Tibial artery (tissue), 4 donors: ENCODE data around the gene MPLKIP.

Source experiments
- DNase-seq, 2 donors: peaks; one replicate each; pipeline ENCODE4 v3.0.0-alpha.2; 2019
- H3K27ac ChIP-seq, 2 donors: fragments of 200-600 bp; sonication (generic) in 1 of 2; 1 replicate in 1 of 2; 2 replicates in 1 of 2; pipeline ENCODE4 v1.5.1; 2018 to 2019; ENCODE audit warnings: mild to moderate bottlenecking in 1 of 2
- H3K27me3 ChIP-seq, 2 donors: fragments of 200-600 bp; sonication (generic) in 1 of 2; one replicate each; pipeline versions ENCODE4 v1.5.1 to v1.6.0; 2016 to 2019
- H3K36me3 ChIP-seq, 3 donors: fragments of 200-600 bp; sonication (generic) in 2 of 3; one replicate each; pipeline ENCODE4 v1.5.1; 2016 to 2019; ENCODE audit warnings: mild to moderate bottlenecking in 2 of 3
- H3K4me1 ChIP-seq, 4 donors: fragments of 200-600 bp; sonication (generic) in 2 of 4; 1 replicate in 3 of 4; 2 replicates in 1 of 4; pipeline ENCODE4 v1.5.1; 2016 to 2019
- H3K4me3 ChIP-seq, 2 donors: fragments of 200-600 bp; sonication (generic) in 1 of 2; 1 replicate in 1 of 2; 2 replicates in 1 of 2; pipeline ENCODE4 v1.5.1; 2018 to 2019; ENCODE audit warnings: mild to moderate bottlenecking in 2 of 2
- H3K9me3 ChIP-seq, 3 donors: fragments of 200-600 bp; sonication (generic) in 1 of 3; one replicate each; pipeline ENCODE4 v1.5.1; 2016 to 2019
- intact Hi-C: fragments of 100-400 bp; cut with DNase I; formaldehyde crosslinking; loops from one replicate; pipeline ENCODE4 v1.15.0; 2023; ENCODE audit warnings: low total_unique reads
- TF ChIP-seq, protein P1 (sequence below), 2 experiments: fragments of 200-600 bp in 1 of 2; fragments of 450-650 bp in 1 of 2; IDR thresholded peaks; one replicate each; pipeline ENCODE4 v1.5.1; 2017 to 2019; ENCODE audit warnings: antibody characterized with exemption in 2 of 2, mild to moderate bottlenecking in 1 of 2, moderate library complexity in 1 of 2

Gene MPLKIP

DNA sequence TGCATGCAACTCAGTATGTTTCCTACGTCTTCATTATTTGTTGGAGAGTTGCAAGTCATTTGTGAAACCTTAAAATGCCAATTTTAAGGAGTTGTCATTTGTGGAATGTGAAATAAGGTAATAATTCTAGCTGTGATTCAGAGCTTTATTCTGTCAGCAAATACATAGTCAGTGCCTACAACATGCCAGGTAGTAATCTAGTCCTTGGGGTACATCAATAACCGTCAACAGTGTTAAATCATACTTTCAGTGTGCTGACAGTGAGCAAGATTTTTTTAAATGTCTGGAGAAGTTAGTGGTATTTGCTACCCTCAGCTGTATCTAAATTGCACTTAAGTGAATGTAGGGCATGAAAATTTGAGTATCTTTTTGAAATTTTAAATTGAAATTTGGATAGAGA, 36.7 kb downstream of the MPLKIP start:
- intact Hi-C loops = no loop called here
- Histone ChIP-seq H3K27me3 (no peaks in the 10 kb centered on the region), H3K4me3 (no peak overlapping the region), H3K27ac (peak overlapping the region in 1 of 2 donors; percentile 4), H3K4me1 (peaks cover 0 to 60% (median 7%) of the 10 kb centered on the region in 4 donors), H3K36me3 (peaks cover 16 to 33% (median 23%) of the 10 kb centered on the region in 3 donors), H3K9me3 (no peaks in the 10 kb centered on the region)
- no peak for DNase-seq
- TF ChIP-seq, protein P1, sequence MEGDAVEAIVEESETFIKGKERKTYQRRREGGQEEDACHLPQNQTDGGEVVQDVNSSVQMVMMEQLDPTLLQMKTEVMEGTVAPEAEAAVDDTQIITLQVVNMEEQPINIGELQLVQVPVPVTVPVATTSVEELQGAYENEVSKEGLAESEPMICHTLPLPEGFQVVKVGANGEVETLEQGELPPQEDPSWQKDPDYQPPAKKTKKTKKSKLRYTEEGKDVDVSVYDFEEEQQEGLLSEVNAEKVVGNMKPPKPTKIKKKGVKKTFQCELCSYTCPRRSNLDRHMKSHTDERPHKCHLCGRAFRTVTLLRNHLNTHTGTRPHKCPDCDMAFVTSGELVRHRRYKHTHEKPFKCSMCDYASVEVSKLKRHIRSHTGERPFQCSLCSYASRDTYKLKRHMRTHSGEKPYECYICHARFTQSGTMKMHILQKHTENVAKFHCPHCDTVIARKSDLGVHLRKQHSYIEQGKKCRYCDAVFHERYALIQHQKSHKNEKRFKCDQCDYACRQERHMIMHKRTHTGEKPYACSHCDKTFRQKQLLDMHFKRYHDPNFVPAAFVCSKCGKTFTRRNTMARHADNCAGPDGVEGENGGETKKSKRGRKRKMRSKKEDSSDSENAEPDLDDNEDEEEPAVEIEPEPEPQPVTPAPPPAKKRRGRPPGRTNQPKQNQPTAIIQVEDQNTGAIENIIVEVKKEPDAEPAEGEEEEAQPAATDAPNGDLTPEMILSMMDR (IDR thresholded peaks at IDR 0.05) = no peak

DNA sequence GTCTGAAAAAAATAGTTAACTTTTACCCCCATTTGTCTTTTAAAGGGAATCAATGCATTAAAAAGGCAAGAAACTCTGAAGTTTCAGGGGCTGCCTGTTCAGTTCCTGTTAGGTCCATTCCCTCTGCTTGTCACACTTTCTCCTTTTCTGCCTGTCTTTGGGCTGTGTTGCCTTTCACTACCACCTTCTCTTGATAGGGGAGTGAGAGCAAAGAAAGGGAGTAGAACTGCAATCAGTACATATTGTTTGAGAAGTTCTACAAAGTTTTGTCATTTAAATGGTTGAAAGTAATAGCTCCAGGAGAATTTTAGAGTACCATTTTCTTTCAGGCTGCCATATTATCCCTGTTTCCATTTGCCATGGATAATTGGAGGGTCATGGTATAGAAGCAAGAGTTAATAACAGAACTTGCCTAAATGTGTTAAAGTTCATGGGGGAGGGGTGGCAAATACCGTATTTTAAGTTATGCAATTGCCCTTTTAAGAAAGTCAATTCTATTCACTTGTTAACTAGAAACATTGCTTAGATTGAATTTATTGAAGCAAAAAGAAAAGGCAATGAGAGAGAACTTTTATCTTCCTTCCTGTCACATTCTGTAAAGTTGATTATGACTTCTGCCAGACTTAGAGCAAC, 38.6 kb downstream of the MPLKIP start:
- Histone ChIP-seq H3K4me3 (no peak overlapping the region), H3K36me3 (peaks cover 17 to 37% (median 31%) of the 10 kb centered on the region in 3 donors), H3K9me3 (no peaks in the 10 kb centered on the region), H3K27ac (no peak overlapping the region), H3K4me1 (peaks cover 0 to 45% (median 5%) of the 10 kb centered on the region in 4 donors), H3K27me3 (no peaks in the 10 kb centered on the region)
- intact Hi-C loops = no loop called here
- TF ChIP-seq, protein P1 (IDR thresholded peaks at IDR 0.05) = no peak
- no peak for DNase-seq

DNA sequence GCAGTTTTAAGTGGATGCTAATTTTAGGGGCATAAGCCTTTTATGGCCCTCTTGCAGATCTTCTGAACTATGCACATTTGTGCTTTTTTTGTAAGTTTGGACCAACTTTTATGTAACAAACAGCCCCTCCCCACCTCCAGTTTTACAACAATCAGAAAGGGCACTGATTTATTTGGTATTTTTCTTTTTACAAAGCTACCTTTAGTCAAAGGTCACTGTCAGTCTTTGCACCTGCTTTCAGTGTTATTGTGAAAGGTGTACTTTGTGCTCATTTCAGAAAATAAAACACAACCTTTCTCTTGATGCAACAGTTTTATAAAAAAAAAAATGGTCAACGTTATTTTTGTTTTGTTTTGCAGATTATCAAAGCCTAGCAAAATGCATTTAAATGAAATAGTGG, 39.2 kb downstream of the MPLKIP start:
- Histone ChIP-seq H3K9me3 (no peaks in the 10 kb centered on the region), H3K4me1 (peaks cover 0 to 43% (median 5%) of the 10 kb centered on the region in 4 donors), H3K4me3 (no peak overlapping the region), H3K36me3 (peaks cover 17 to 43% (median 36%) of the 10 kb centered on the region in 3 donors), H3K27me3 (no peaks in the 10 kb centered on the region), H3K27ac (no peak overlapping the region)
- intact Hi-C loops = no loop called here
- no peak for DNase-seq
- TF ChIP-seq, protein P1 (IDR thresholded peaks at IDR 0.05) = no peak

DNA sequence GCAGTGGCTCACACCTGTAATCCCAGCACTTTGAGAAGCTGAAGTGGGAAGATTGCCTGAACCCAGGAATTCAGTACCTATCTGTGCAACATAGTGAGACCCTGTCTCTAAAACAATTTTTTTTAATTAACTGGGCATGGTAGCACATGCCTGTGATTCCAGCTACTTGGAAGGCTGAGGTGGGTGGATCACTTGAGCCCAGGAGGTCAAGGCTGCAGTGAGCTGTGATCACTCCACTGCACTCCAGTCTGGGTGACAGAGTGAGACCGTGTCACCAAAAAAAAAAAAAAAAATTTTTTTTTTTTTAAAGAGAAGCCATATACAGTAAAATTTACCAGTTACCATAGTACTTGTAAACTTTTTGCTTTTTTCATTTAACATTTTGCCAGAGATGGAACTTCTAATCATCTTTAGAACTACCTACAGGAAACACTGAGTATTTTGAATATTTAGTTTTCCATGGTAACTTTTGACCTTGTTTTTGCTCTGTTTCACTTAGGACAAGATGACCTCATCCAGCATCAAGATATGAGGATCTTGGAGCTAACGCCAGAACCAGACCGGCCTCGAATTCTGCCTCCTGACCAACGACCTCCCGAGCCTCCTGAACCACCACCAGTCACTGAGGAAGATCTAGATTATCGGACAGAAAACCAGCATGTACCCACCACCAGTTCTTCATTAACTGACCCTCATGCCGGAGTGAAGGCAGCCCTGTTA, 40.6 kb downstream of the MPLKIP start:
- Histone ChIP-seq H3K9me3 (no peaks in the 10 kb centered on the region), H3K36me3 (peaks cover 30 to 55% (median 51%) of the 10 kb centered on the region in 3 donors), H3K4me3 (no peak overlapping the region), H3K27ac (no peak overlapping the region), H3K27me3 (no peaks in the 10 kb centered on the region), H3K4me1 (peaks cover 0 to 31% (median 5%) of the 10 kb centered on the region in 4 donors)
- DNase-seq = no peak
- intact Hi-C loops = no loop called here
- TF ChIP-seq, protein P1 (IDR thresholded peaks at IDR 0.05) = no peak

DNA sequence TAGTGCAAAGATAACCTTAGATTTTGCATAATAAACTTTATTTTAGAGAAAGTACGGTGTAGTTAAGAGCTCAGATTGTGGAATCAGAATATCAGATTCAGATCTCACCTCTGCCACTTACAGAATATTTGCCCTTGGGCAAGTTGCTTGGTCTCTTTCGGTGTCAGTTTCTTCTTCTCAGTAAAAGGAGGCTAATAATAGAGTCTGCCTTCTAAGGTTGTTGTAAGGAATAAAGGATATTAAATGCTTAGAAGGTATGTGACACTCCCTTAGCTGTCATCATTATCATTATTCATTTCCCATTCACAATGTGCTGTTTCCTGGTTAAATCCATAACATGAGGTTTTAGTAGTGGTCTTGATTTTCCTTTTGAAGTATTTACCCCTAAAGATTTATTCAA, 42.2 kb downstream of the MPLKIP start:
- Histone ChIP-seq H3K4me1 (peaks cover 0 to 15% (median 0%) of the 10 kb centered on the region in 4 donors), H3K27ac (no peak overlapping the region), H3K27me3 (no peaks in the 10 kb centered on the region), H3K9me3 (no peaks in the 10 kb centered on the region), H3K4me3 (no peak overlapping the region), H3K36me3 (peaks cover 40 to 68% (median 60%) of the 10 kb centered on the region in 3 donors)
- TF ChIP-seq, protein P1 (IDR thresholded peaks at IDR 0.05) = no peak
- no peak for DNase-seq
- intact Hi-C loops = no loop called here
